ENCODE measurements around the gene TPM2. TPM values are rescaled to one million over a fixed set of nuclear protein-coding genes. Genes with fewer than 3 reads are reported as not detected.

Gene TPM2
- total RNA-seq, 2 experiments from 2014 or later: 63.1 to 63.5 TPM

GRCh38 chr9:35657546-35658136, 32.1 kb downstream of the TPM2 start, which contains the start of gene RMRP:
RMRP (minus strand) TSS chr9:35658019.
- peaks cover 16% of the 10 kb centered on the region for H3K36me3 ChIP-seq (ENCODE audit: insufficient read depth, low read length)
- no peak for TF ChIP-seq CTCF (IDR thresholded peaks at IDR 0.05)
- CTCF ChIA-PET: interaction anchor here (0.7 to 6.2 kb wide), 22 partner anchors 10 to 758 kb away, joined by 3 to 94 read pairs (median 4); partner anchors contain the start of genes CD72, CREB3, GBA2 and RGP1
- Mint-ChIP-seq H3K9me3 (peaks cover 3% of the 10 kb centered on the region), H3K4me1 (ENCODE audit: low read depth) (peaks cover 69% of the 10 kb centered on the region), H3K27ac (peak within 1 kb of the TSS; percentile 100), H3K36me3 (ENCODE audit: low read depth) (peaks cover 51% of the 10 kb centered on the region), H3K4me3 (peak within 1 kb of the TSS; percentile 96), H3K27me3 (peaks cover 8% of the 10 kb centered on the region)
- POLR2A ChIA-PET: interaction anchor here (0.6 to 5.1 kb wide), 24 partner anchors 10 to 586 kb away, joined by 3 to 175 read pairs (median 4); partner anchors contain the start of genes CREB3, GBA2, HINT2 and RGP1
- peak within 1 kb of the TSS; percentile 99 to 100 for H3K27ac ChIP-seq (ENCODE audit: low read depth in 1 of 2, low read length in 2 of 2)
- intact Hi-C loops (cut with DNase I, micrococcal nuclease): loop anchor here (1.0 to 5.0 kb wide), 8 partner anchors 10 to 225 kb away; partner anchors contain the start of genes CD72 (in 2 of the 2), CREB3 (in 1 of the 2), FAM221B (in 1 of the 2) and TESK1 (in 1 of the 2)
- H3K9me3 ChIP-seq (ENCODE audit: control insufficient read depth in 1 of 2, insufficient read depth in 1 of 2, low read length in 2 of 2): peaks cover 0 to 4% of the 10 kb centered on the region in 2 experiments
- H3K27me3 ChIP-seq (ENCODE audit: control insufficient read depth in 1 of 2, insufficient read depth in 2 of 2, low read length in 2 of 2): no peaks in the 10 kb centered on the region
- H3K4me3 ChIP-seq (ENCODE audit: low read length): peak within 1 kb of the TSS; percentile 88
- DNase-seq: peak; percentile 63 to 97 (median 77)
- ATAC-seq (ENCODE audit: poor library complexity): peak; percentile 75
- H3K4me1 ChIP-seq (ENCODE audit: insufficient read depth, low read length): peaks cover 73% of the 10 kb centered on the region

- intact Hi-C loops (cut with DNase I, micrococcal nuclease): loop anchor here (1.0 to 5.0 kb wide), 4 partner anchors 10 to 170 kb away; partner anchors contain the start of genes CD72 (in 2 of the 2), CREB3 (in 1 of the 2), FAM221B (in 1 of the 2) and TLN1 (in 1 of the 2)
- peaks cover 3% of the 10 kb centered on the region for H3K9me3 Mint-ChIP-seq
- Histone ChIP-seq H3K27me3 (ENCODE audit: control insufficient read depth in 1 of 2, insufficient read depth in 2 of 2, low read length in 2 of 2) (no peaks in the 10 kb centered on the region), H3K27ac (ENCODE audit: low read depth in 1 of 2, low read length in 2 of 2) (peak overlapping the region; percentile 99 to 100), H3K9me3 (ENCODE audit: control insufficient read depth in 1 of 2, insufficient read depth in 1 of 2, low read length in 2 of 2) (peaks cover 0 to 4% of the 10 kb centered on the region in 2 experiments), H3K36me3 (ENCODE audit: insufficient read depth, low read length) (peaks cover 16% of the 10 kb centered on the region), H3K4me1 (ENCODE audit: insufficient read depth, low read length) (peaks cover 71% of the 10 kb centered on the region), H3K4me3 (ENCODE audit: low read length) (peak overlapping the region; percentile 88)
- peaks cover 8% of the 10 kb centered on the region for H3K27me3 Mint-ChIP-seq
- no peak for ATAC-seq (ENCODE audit: poor library complexity)
- H3K4me1 Mint-ChIP-seq (ENCODE audit: low read depth): peaks cover 64% of the 10 kb centered on the region
- ChIA-PET POLR2A (interaction anchor here (0.6 to 5.1 kb wide), 22 partner anchors 9 to 585 kb away, joined by 3 to 175 read pairs (median 6); partner anchors contain the start of genes CREB3, GBA2, RGP1 and SPAG8), CTCF (interaction anchor here (1.0 to 6.2 kb wide), 14 partner anchors 10 to 757 kb away, joined by 3 to 94 read pairs (median 12); partner anchors contain the start of genes CD72, CREB3, SIT1 and SPAG8)
- DNase-seq: peak in 1 of 14 experiments; percentile 45
- H3K4me3 Mint-ChIP-seq: peak overlapping the region; percentile 96
- TF ChIP-seq CTCF (IDR thresholded peaks at IDR 0.05): no peak
- peaks cover 51% of the 10 kb centered on the region for H3K36me3 Mint-ChIP-seq (ENCODE audit: low read depth)
- H3K27ac Mint-ChIP-seq: peak overlapping the region; percentile 100
Measured at GRCh38 chr9:35656831-35657545, 32.7 kb downstream of the TPM2 start.

GRCh38 chr9:35656348-35656747, 33.4 kb downstream of the TPM2 start:
- Histone ChIP-seq H3K4me1 (ENCODE audit: insufficient read depth, low read length) (peaks cover 71% of the 10 kb centered on the region), H3K36me3 (ENCODE audit: insufficient read depth, low read length) (peaks cover 14% of the 10 kb centered on the region), H3K27ac (ENCODE audit: low read depth in 1 of 2, low read length in 2 of 2) (peak overlapping the region in 1 of 2 donors; percentile 100), H3K27me3 (ENCODE audit: control insufficient read depth in 1 of 2, insufficient read depth in 2 of 2, low read length in 2 of 2) (no peaks in the 10 kb centered on the region), H3K4me3 (ENCODE audit: low read length) (no peak overlapping the region), H3K9me3 (ENCODE audit: control insufficient read depth in 1 of 2, insufficient read depth in 1 of 2, low read length in 2 of 2) (peaks cover 0 to 4% of the 10 kb centered on the region in 2 experiments)
- Mint-ChIP-seq H3K9me3 (peaks cover 3% of the 10 kb centered on the region), H3K36me3 (ENCODE audit: low read depth) (peaks cover 47% of the 10 kb centered on the region), H3K4me1 (ENCODE audit: low read depth) (peaks cover 66% of the 10 kb centered on the region), H3K27ac (peak overlapping the region; percentile 100), H3K4me3 (peak overlapping the region; percentile 96), H3K27me3 (peaks cover 8% of the 10 kb centered on the region)
- ChIA-PET CTCF (interaction anchor here (2.7 to 6.2 kb wide), 7 partner anchors 9 to 100 kb away, joined by 15 to 94 read pairs (median 22); partner anchors contain the start of genes CD72, CREB3, SIT1 and TLN1), POLR2A (interaction anchor here (0.7 to 5.1 kb wide), 9 partner anchors 8 to 156 kb away, joined by 3 to 175 read pairs (median 8); partner anchors contain the start of genes ARHGEF39, SPAG8 and TESK1)
- DNase-seq (peak in 2 of 14 experiments; percentile 36 to 44), ATAC-seq (ENCODE audit: poor library complexity) (no peak)
- no peak for TF ChIP-seq CTCF (IDR thresholded peaks at IDR 0.05)
- intact Hi-C loops (cut with DNase I, micrococcal nuclease): loop anchor here (2.0 to 5.0 kb wide), 3 partner anchors 39 to 171 kb away; partner anchors contain the start of genes CD72 (in 2 of the 2), CREB3 (in 1 of the 2), FAM221B (in 1 of the 2) and TLN1 (in 1 of the 2)
